Stomach (tissue), 9 donors: ENCODE results near the gene PLCL2. TPM values are rescaled to one million over a fixed set of nuclear protein-coding genes. Genes with fewer than 3 reads are reported as not detected.

Source experiments
- DNase-seq, 2 donors: peaks; one replicate each; pipeline versions ENCODE4 v3.0.0 to v3.0.0-alpha.2; 2013 to 2019
- H3K27ac ChIP-seq, 5 donors: fragments of 200-600 bp in 4 of 5; sonication (generic) in 4 of 5; one replicate each; pipeline ENCODE4 v1.5.1; 2013 to 2019; ENCODE audit warnings: mild to moderate bottlenecking in 1 of 5, moderate library complexity in 1 of 5
- H3K27me3 ChIP-seq, 3 donors: fragments of 200-600 bp; sonication (generic); one replicate each; pipeline ENCODE4 v1.5.1; 2017 to 2019; ENCODE audit warnings: mixed run types in 1 of 3
- H3K36me3 ChIP-seq, 4 donors: fragments of 200-600 bp; sonication (generic); 1 replicate in 3 of 4; 2 replicates in 1 of 4; pipeline ENCODE4 v1.5.1; 2016 to 2019
- H3K4me1 ChIP-seq, 4 donors: fragments of 200-600 bp; sonication (generic); one replicate each; pipeline ENCODE4 v1.5.1; 2016 to 2019
- H3K4me3 ChIP-seq, 4 donors: fragments of 200-600 bp; sonication (generic) in 3 of 4; one replicate each; pipeline ENCODE4 v1.5.1; 2016 to 2019; ENCODE audit warnings: mild to moderate bottlenecking in 1 of 4
- H3K9me3 ChIP-seq, 4 donors: fragments of 200-600 bp; sonication (generic); one replicate each; pipeline ENCODE4 v1.5.1; 2016 to 2019
- EP300 ChIP-seq: sonication (generic); formaldehyde crosslinking; IDR thresholded peaks from one replicate; pipeline ENCODE4 v1.6.1; 2017; ENCODE audit warnings: antibody characterized with exemption
- POLR2A ChIP-seq, 4 donors: fragments of 450-650 bp; IDR thresholded peaks; one replicate each; pipeline ENCODE4 v1.6.1; 2016; ENCODE audit warnings: antibody characterized with exemption in 4 of 4, control low read depth in 2 of 4, mild to moderate bottlenecking in 1 of 4, moderate library complexity in 1 of 4
- POLR2AphosphoS5 ChIP-seq, 3 donors: sonication (generic); formaldehyde crosslinking; IDR thresholded peaks; one replicate each; pipeline ENCODE4 v1.6.1; 2016; ENCODE audit warnings: antibody characterized with exemption in 3 of 3
- WGBS, 5 donors: extraction: QIAGEN DNeasy Blood & Tissue Kit in 3 of 5; methylation state at CpG; one replicate each; pipeline versions ENCODE4 v1.1.5 to v1.1.7; 2013 to 2018; 5-methylcytosine and 5-hydroxymethylcytosine counted together
- intact Hi-C: fragments of 100-400 bp; cut with DNase I; formaldehyde crosslinking; loops from one replicate; pipeline ENCODE4 v1.15.1; 2023; ENCODE audit warnings: low total_unique reads
- polyA plus RNA-seq, 3 donors: library from polyadenylated mRNA; stranded (reverse); fragments of 200-250 nt; gene quantifications; one replicate each; pipeline ENCODE4 v1.2.3, GENCODE V29; 2013
- total RNA-seq, 5 donors: library from RNA; depleted of rRNA; stranded (reverse); fragments of >200 nt; gene quantifications; one replicate each; pipeline versions ENCODE4 v1.1.0 to v1.2.3, GENCODE V29; 2014 to 2016
- TF ChIP-seq, protein P1 (sequence below), 7 experiments: fragments of 450-650 bp in 4 of 7; fragments of 200-600 bp in 3 of 7; sonication (generic) in 3 of 7; IDR thresholded peaks; one replicate each; pipeline ENCODE4 v1.5.1; 2016 to 2019; ENCODE audit warnings: antibody characterized with exemption in 7 of 7, control low read depth in 2 of 7, mild to moderate bottlenecking in 1 of 7
- donor health status: healthy with polysubstance abuse.
- donor health status: Bipolar disorder and iron deficiency.
- donor health status: healthy.

PLCL2 gene
- total and polyA plus RNA-seq, 8 donors = 1.0 to 34.9 (median 5.7) TPM

DNA sequence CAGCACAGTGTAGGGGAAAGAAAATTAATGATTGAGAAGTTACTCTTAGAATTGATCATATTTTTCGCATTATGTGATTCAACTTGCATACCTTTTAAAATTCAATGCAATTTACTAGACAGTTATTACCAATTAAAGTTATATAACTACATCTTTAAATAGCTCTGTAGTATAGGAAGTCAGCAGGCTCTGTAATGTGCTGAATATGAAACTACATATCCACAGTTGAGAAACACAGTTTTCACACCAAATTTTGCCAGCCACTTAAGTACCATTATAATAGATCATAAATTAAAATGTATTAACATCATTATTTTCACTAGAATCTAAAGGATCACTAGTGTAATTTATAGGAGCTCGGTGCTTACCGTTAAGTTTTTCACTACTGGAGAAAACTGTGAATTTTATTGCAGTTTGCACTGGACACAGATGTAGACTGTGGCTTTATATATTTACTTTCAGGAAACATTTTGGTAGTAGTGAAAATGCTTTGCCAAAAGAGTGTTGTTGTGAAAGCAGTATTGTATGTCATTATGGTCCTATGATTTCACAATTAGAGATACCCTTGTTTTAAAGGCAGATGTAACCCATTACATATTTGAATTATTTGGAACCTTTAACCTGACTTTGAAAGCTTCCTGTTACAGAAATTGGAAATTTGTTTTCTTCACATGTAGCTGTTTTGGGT lies 113.6 kb downstream of the PLCL2 start:
- Histone ChIP-seq H3K4me1 (peaks cover 0 to 47% (median 18%) of the 10 kb centered on the region in 4 donors), H3K27ac (no peak overlapping the region), H3K36me3 (no peaks in the 10 kb centered on the region), H3K4me3 (no peak overlapping the region), H3K27me3 (no peaks in the 10 kb centered on the region), H3K9me3 (peaks cover 0 to 4% (median 0%) of the 10 kb centered on the region in 4 donors)
- TF ChIP-seq EP300 = no peak
- DNase-seq = no peak
- intact Hi-C loops = no loop called here
- WGBS, 5 donors = 73 to 87% (median 76%) methylated on average over 3 of the region's 3 CpGs

DNA sequence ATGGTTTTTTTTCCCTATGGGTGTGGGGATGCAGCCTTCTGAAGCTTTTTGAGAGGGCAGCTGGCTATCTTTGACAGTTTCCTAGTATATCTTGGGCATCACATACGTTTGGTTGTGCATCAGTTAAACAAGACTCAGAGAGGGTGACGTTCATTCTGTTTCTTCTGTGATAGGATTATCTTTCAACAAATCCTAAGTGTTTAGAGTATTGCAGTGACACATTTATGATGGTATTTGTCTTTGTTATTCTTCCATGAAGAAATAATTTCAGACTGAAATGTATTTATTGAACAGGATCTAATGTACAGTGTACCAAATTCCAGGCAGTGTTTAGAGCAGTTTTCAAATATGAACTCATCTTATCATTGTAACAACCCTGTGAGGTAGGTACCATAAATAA lies 114.4 kb downstream of the PLCL2 start:
- WGBS, 5 donors = 64 to 72% (median 67%) methylated on average over 2 of the region's 2 CpGs
- Histone ChIP-seq H3K9me3 (peaks cover 0 to 4% (median 0%) of the 10 kb centered on the region in 4 donors), H3K27ac (no peak overlapping the region), H3K4me1 (peaks cover 0 to 42% (median 18%) of the 10 kb centered on the region in 4 donors), H3K27me3 (no peaks in the 10 kb centered on the region), H3K4me3 (no peak overlapping the region), H3K36me3 (no peaks in the 10 kb centered on the region)
- TF ChIP-seq, protein P1, sequence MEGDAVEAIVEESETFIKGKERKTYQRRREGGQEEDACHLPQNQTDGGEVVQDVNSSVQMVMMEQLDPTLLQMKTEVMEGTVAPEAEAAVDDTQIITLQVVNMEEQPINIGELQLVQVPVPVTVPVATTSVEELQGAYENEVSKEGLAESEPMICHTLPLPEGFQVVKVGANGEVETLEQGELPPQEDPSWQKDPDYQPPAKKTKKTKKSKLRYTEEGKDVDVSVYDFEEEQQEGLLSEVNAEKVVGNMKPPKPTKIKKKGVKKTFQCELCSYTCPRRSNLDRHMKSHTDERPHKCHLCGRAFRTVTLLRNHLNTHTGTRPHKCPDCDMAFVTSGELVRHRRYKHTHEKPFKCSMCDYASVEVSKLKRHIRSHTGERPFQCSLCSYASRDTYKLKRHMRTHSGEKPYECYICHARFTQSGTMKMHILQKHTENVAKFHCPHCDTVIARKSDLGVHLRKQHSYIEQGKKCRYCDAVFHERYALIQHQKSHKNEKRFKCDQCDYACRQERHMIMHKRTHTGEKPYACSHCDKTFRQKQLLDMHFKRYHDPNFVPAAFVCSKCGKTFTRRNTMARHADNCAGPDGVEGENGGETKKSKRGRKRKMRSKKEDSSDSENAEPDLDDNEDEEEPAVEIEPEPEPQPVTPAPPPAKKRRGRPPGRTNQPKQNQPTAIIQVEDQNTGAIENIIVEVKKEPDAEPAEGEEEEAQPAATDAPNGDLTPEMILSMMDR (IDR thresholded peaks at IDR 0.05) = no peak
- TF ChIP-seq EP300 (no peak), POLR2A (IDR thresholded peaks at IDR 0.05) (no peak), POLR2AphosphoS5 (IDR thresholded peaks at IDR 0.05) (no peak)
- intact Hi-C loops = no loop called here
- no peak for DNase-seq

DNA sequence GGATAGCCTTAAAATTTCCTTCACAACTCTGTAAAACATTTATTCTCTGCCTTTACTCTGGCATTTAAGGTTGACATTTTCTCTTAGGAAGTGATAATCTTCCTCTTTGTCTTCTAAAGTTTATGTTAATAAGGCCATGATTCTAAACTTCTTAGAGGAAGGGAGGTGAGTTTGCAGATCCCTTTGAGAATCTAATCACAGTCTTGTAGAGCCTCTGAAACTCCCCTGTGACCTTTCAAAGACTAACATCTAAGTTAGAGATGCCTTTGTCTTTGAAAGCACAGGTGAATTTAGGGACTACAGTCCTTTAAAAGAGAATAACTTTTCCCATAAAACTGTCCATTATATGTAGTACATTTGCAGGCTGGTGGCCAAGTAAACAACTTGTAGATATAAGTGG lies 115.1 kb downstream of the PLCL2 start:
- DNase-seq = no peak
- H3K9me3 ChIP-seq = peaks cover 0 to 4% (median 0%) of the 10 kb centered on the region in 4 donors
- no peaks in the 10 kb centered on the region for H3K27me3 ChIP-seq
- intact Hi-C loops = no loop called here
- H3K36me3 ChIP-seq = no peaks in the 10 kb centered on the region
- H3K27ac ChIP-seq = no peak overlapping the region
- no peak overlapping the region for H3K4me3 ChIP-seq
- TF ChIP-seq POLR2A (IDR thresholded peaks at IDR 0.05) = no peak
- no peak for TF ChIP-seq POLR2AphosphoS5 (IDR thresholded peaks at IDR 0.05)
- TF ChIP-seq EP300 = no peak
- TF ChIP-seq, protein P1 (IDR thresholded peaks at IDR 0.05) = no peak
- H3K4me1 ChIP-seq = peaks cover 0 to 35% (median 14%) of the 10 kb centered on the region in 4 donors

DNA sequence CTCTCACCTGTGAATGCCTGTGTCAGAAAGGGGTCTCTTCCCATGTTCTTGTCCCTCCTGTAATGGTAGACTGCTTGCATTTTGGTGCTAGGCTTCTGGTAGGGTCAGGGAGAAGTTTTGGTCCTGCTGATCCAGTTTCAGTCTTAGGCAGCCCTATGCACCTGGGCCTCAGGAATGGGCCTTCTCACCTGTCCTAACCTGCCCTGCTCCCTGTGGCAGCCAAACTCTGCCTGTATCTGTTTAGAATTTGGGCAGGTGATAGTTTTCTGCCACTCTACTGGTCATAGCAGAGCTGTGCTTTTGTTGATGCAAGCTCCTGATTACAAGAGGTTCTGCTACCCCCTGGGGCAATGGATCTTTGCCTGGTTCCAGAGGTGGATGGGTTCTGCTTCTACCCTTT lies 118.7 kb downstream of the PLCL2 start:
- Histone ChIP-seq H3K27ac (no peak overlapping the region), H3K27me3 (no peaks in the 10 kb centered on the region), H3K36me3 (no peaks in the 10 kb centered on the region), H3K9me3 (peaks cover 0 to 4% (median 0%) of the 10 kb centered on the region in 4 donors), H3K4me3 (no peak overlapping the region), H3K4me1 (peaks cover 0 to 18% (median 8%) of the 10 kb centered on the region in 4 donors)
- TF ChIP-seq, protein P1 (IDR thresholded peaks at IDR 0.05) = no peak
- TF ChIP-seq POLR2A (IDR thresholded peaks at IDR 0.05) (no peak), EP300 (no peak), POLR2AphosphoS5 (IDR thresholded peaks at IDR 0.05) (no peak)
- no peak for DNase-seq
- intact Hi-C loops = no loop called here
